Measurements from ENCODE around the gene CREB3L1. TPM values are rescaled to one million over a fixed set of nuclear protein-coding genes. Genes with fewer than 3 reads are reported as not detected.

CREB3L1 gene
- polyA plus RNA-seq, 1 experiment = 24.2 TPM

GRCh38 chr11:46356924-46357482 lies 79.5 kb downstream of the CREB3L1 start:
- CTCF ChIA-PET = interaction anchor here (0.9 to 3.7 kb wide), 3 partner anchors 12 to 118 kb away, joined by 4 to 26 read pairs (median 4); no protein-coding TSS in a partner anchor

DNA sequence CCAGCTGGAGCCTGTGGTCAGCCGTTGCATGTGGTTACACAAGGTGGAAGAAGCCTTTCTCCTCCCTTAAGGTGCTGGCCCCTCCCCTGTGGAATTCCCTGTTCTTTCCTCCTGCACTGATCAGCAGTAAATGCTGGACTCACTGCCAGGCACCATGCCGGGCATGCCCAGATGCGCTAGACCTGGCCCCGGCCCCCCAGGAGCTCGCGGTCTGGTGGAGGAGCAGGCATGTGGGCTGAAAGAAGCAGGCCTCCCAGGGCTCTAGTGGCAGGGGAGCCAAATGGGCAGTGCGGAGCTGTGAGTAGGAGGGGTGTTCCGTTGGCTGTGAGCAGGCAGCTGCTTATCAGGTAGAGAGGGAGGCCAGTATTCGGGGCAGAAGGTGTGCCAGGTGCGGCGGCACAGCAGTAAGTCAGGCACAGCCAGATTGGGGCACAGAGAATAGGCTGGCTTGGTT lies 80.0 kb downstream of the CREB3L1 start:
- H3K27ac ChIP-seq (ENCODE audit: low read depth, low read length) = peak overlapping the region; percentile 11
- H3K9me3 ChIP-seq (ENCODE audit: control insufficient read depth, insufficient read depth, low read length) = no peaks in the 10 kb centered on the region
- no peak for TF ChIP-seq CTCF (IDR thresholded peaks at IDR 0.05; ENCODE audit: low read depth, low read length)
- no peak overlapping the region for H3K4me3 ChIP-seq (ENCODE audit: low read depth, low read length)
- no peak for DNase-seq (ENCODE audit: low read depth, low spot score)
- CTCF ChIA-PET = interaction anchor here (1.4 to 3.7 kb wide), 2 partner anchors 11 to 118 kb away, joined by 3 to 26 read pairs; no protein-coding TSS in a partner anchor
- POLR2A ChIA-PET = no interaction called here
- no peaks in the 10 kb centered on the region for H3K27me3 ChIP-seq (ENCODE audit: control insufficient read depth, insufficient read depth, low read length)

More at GRCh38 chr11:46356924-46357482, 79.5 kb downstream of the CREB3L1 start:
- Histone ChIP-seq H3K27me3 (ENCODE audit: control insufficient read depth, insufficient read depth, low read length) (no peaks in the 10 kb centered on the region), H3K9me3 (ENCODE audit: control insufficient read depth, insufficient read depth, low read length) (no peaks in the 10 kb centered on the region; the same call in 1 of the 2 replicates), H3K4me3 (ENCODE audit: low read depth, low read length) (no peak overlapping the region), H3K27ac (ENCODE audit: low read depth, low read length) (peak overlapping the region; percentile 11)
- DNase-seq (ENCODE audit: low read depth, low spot score) = peak; percentile 45
- no peak for TF ChIP-seq CTCF (IDR thresholded peaks at IDR 0.05; ENCODE audit: low read depth, low read length)
- POLR2A ChIA-PET = no interaction called here

- peak; percentile 36 for DNase-seq (ENCODE audit: low read depth, low spot score)
- Histone ChIP-seq H3K27me3 (ENCODE audit: control insufficient read depth, insufficient read depth, low read length) (no peaks in the 10 kb centered on the region), H3K27ac (ENCODE audit: low read depth, low read length) (no peak overlapping the region), H3K9me3 (ENCODE audit: control insufficient read depth, insufficient read depth, low read length) (no peaks in the 10 kb centered on the region), H3K4me3 (ENCODE audit: low read depth, low read length) (no peak overlapping the region)
- ChIA-PET CTCF (interaction anchor here (0.6 to 3.7 kb wide), 5 partner anchors 8 to 179 kb away, joined by 3 to 26 read pairs (median 5); partner anchors contain the start of gene CHRM4), POLR2A (interaction anchor here (0.7 kb wide), 1 partner anchor 15 kb away, joined by 3 read pairs; no protein-coding TSS in a partner anchor)
- TF ChIP-seq CTCF (IDR thresholded peaks at IDR 0.05; ENCODE audit: low read depth, low read length) = no peak
These were observed 82.5 kb downstream of the CREB3L1 start for GRCh38 chr11:46359953-46360352.

- Histone ChIP-seq H3K27me3 (ENCODE audit: control insufficient read depth, insufficient read depth, low read length) (no peaks in the 10 kb centered on the region), H3K27ac (ENCODE audit: low read depth, low read length) (peak overlapping the region; percentile 78), H3K9me3 (ENCODE audit: control insufficient read depth, insufficient read depth, low read length) (no peaks in the 10 kb centered on the region), H3K4me3 (ENCODE audit: low read depth, low read length) (0 out of 2 replicates have a peak overlapping the region, but pooled peaks have one; percentile 27)
- DNase-seq (ENCODE audit: low read depth, low spot score) = no peak
- TF ChIP-seq CTCF (IDR thresholded peaks at IDR 0.05; ENCODE audit: low read depth, low read length) = no peak
- CTCF ChIA-PET = interaction anchor here (0.9 to 3.7 kb wide), 5 partner anchors 8 to 178 kb away, joined by 3 to 26 read pairs (median 5); partner anchors contain the start of gene CHRM4
- POLR2A ChIA-PET = interaction anchor here (0.7 kb wide), 1 partner anchor 413 kb away, joined by 9 read pairs; no protein-coding TSS in a partner anchor
These were observed 83.4 kb downstream of the CREB3L1 start for GRCh38 chr11:46360878-46361277.
